Embryonic facial prominence (tissue), 1 donor: ENCODE results near the gene CNIH4.
"Not testable (repeated sequence)": the region's sequence is repeated elsewhere in the genome, so short reads cannot be mapped to it uniquely, and the experiment has no call there.

Source experiments
- DNase-seq: peaks from one replicate; pipeline ENCODE4 v3.0.0-alpha.2; 2016; ENCODE audit errors: extremely low spot score

The CNIH4 gene

GRCh38 chr1:224348137-224348536 lies 8.5 kb upstream of the CNIH4 start:
- DNase-seq: no peak

- DNase-seq: not testable (repeated sequence)
Observed at GRCh38 chr1:224349716-224350115, 7.0 kb upstream of the CNIH4 start.

- not testable (repeated sequence) for DNase-seq
Observed at GRCh38 chr1:224352436-224353085, 4.1 kb upstream of the CNIH4 start.

GRCh38 chr1:224353975-224354925 lies 2.4 kb upstream of the CNIH4 start:
- DNase-seq: no peak

- DNase-seq: no peak
Observed at GRCh38 chr1:224357626-224358124, 996 bp downstream of the CNIH4 start.

- DNase-seq: no peak
Observed at GRCh38 chr1:224358237-224358636, 1.6 kb downstream of the CNIH4 start.

GRCh38 chr1:224359207-224359606 lies 2.5 kb downstream of the CNIH4 start:
- no peak for DNase-seq

GRCh38 chr1:224368409-224368808 lies 11.7 kb downstream of the CNIH4 start:
- no peak for DNase-seq

- no peak for DNase-seq
Observed at GRCh38 chr1:224373008-224373590, 16.4 kb downstream of the CNIH4 start.

- no peak for DNase-seq
Observed at GRCh38 chr1:224375059-224375458, 18.4 kb downstream of the CNIH4 start.

GRCh38 chr1:224377676-224378006 lies 21.0 kb downstream of the CNIH4 start:
- DNase-seq: no peak

- DNase-seq: no peak
Observed at GRCh38 chr1:224378855-224379631, 22.4 kb downstream of the CNIH4 start.

- DNase-seq: no peak
Observed at GRCh38 chr1:224380003-224380402, 23.3 kb downstream of the CNIH4 start.

GRCh38 chr1:224381880-224382548 lies 25.3 kb downstream of the CNIH4 start:
- no peak for DNase-seq

- no peak for DNase-seq
Observed at GRCh38 chr1:224383218-224383617, 26.5 kb downstream of the CNIH4 start.

GRCh38 chr1:224387302-224387912 lies 30.7 kb downstream of the CNIH4 start:
- no peak for DNase-seq

GRCh38 chr1:224387943-224388342 lies 31.3 kb downstream of the CNIH4 start:
- no peak for DNase-seq

GRCh38 chr1:224390517-224390916 lies 33.8 kb downstream of the CNIH4 start:
- no peak for DNase-seq

GRCh38 chr1:224392411-224393249 lies 36.0 kb downstream of the CNIH4 start:
- no peak for DNase-seq

- DNase-seq: no peak
Observed at GRCh38 chr1:224393294-224393693, 36.6 kb downstream of the CNIH4 start.
